ENCODE measurements around the gene KLK7.

The KLK7 gene

DNA sequence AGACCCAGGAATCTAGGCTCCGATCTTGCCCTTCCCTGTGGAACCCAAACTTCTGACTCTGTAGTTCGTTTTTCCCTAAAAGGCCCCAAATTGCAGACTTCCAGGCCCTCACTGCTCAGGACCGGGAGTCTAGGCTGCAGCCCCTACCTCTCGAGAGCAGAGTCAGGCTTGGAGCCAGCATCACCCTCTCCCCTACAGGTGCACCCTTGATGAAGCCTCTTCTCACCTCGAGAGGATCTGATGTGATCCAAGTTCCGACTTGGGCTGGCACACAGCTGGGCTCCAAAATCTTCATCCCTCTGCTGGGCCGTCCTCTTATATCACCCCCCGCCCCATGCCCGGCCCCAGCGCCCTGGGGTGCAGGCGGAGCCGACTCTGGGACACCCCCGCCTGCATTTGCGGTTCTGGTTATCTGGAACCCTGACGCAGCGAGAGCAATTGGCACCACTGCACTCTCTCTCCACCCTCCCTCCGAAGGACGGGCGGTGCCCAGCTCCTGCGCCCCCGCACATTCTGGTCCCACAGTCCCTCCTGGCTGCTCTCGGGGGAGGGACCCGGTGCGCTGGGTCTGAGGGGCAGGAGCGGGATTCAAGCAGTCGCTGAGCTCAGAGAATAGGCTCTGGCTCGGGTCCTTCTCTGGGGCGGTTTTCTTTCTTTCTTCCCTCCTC, at the start of gene KLK7:
Gene KLK7, minus strand, starts transcription at position 293 of the 668 bp plus-strand sequence. CDS start 1,518 bp downstream, outside the sequence.
- no peak for DNase-seq

- no peak for DNase-seq
Measured at GRCh38 chr19:51031880-51032225, 48.1 kb upstream of the KLK7 start.

GRCh38 chr19:51031220-51031879, 47.6 kb upstream of the KLK7 start:
- DNase-seq, result no peak

- DNase-seq, result no peak
Measured at GRCh38 chr19:51030631-51031030, 46.9 kb upstream of the KLK7 start.

DNA sequence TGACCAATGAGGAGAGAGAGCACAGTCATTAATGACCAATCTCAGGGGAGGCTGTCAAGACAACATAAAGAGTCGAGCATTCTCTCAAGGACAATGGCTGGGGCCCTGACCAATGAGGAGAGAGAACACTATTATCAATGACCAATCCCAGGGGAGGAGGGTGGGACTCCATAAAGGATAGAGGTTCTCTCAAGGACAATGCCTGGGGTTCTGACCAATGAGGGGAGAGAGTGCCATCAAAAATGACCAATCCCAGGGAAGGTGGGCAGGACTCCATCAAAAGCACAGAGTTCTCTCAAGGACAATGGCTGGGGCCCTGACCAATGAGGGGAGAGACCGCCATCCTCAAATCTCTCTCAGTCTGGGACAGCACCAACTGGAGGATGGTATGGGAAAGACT, 46.0 kb upstream of the KLK7 start:
- DNase-seq, result no peak

- DNase-seq, result no peak
Measured at GRCh38 chr19:51027873-51028272, 44.2 kb upstream of the KLK7 start.

DNA sequence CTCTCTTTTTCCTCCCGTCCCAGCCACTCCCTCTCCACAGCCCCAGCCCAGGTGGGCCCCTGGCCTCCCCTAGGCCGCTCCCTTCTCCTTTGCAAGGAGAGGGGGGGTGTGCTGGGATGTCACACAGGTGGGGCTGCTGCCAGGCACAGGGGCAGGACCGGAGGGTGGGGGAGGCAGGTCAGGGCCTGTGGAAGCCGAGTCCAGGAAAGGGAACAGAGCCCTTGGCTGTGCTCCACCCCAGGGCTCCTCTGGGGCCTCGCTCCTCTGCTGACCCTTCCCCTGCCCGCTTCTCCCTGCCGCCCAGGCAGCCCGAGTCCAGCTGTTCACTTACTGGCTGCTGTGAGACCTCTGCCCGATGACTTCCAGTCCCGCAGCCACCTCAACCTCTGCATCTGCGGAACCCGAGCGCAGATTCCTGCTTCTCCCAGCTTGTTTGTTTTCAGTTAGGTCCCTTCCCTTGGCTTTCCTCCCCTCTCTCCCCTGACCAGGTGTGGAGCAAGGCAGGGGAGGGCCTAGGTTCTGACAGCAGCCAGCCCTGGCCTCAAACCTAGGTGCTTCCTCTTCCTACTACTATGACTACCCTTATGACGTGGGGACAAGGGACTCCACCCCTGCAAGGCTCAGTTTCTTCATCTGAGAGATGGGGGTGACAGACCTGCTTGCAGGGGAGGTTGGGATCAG, 43.5 kb upstream of the KLK7 start:
- DNase-seq, result no peak

DNA sequence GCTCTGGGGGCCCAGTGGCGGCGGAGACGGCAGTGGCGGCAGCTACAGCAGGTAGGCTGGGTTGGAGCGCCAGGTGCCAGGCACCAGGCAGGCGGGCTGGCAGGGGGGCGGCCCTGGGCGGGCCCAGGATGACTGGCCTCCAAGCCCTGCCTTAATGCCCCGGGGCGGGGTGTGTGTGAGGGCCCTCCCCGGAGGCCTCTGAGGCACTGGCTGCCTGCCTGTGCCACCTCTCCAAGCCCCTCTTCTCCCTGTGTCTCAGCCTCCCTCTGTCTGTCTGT, 42.8 kb upstream of the KLK7 start, which contains the start of gene KLK11:
Gene KLK11, minus strand, starts transcription at position 63 of the 278 bp plus-strand sequence. CDS start 985 bp downstream, outside the sequence.
- no peak for DNase-seq

DNA sequence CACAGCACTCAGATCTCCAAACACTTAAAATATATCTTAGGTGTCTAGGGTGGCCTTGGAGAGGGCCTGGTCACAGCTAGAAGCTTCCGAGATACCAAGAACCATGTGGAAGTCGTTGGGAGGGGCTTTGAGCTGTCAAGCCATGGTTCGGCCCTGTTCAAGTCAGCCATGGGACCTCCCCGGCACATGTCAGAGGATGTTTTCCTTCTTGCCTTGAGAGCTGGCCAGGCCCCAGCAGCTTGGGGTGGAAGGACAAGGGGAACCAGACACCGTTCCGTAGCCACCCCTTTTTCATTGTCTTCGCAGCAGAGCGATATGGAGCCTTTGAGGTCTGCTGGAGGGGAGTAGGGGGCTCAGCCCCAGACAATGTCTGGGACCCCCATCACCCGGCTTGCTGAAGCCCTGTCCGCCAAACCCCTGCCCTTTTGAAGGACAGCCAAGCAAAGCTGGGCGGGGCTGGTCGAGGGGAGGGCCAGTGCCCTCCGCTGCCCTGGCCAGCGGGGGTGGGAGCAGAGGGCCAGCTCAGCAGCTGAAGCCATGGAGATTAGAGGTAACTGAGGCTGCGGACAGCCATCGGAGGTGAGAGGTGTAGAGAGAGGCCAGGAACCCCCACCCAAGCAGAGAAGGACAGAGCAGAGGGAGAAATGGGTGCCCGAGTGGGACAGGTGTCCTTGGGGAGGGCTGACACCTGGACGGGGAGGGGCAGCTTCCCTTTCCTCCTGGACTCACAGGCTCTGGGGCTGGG, 42.3 kb upstream of the KLK7 start:
- DNase-seq, result no peak

DNA sequence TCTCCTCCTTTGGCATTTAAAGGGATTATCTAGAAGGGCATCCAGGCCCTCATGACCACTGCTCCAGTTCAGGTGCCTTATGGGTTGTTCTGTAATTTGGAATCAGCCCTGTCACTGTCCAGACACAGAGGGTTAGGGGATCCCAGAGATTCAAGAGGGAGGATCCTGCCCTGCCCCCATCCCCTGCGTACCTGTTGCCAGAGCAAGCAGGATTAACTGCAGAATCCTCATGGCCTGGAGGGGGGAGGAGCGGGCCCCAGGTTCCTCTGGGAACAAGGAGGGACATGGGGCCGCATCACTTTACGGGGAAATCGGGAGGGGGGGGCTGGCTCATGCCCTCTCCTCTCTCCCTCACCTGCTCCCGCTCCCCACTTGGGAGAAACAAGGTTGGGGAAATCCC, 41.7 kb upstream of the KLK7 start:
- DNase-seq, result no peak

GRCh38 chr19:51024924-51025323, 41.2 kb upstream of the KLK7 start:
- no peak for DNase-seq

DNA sequence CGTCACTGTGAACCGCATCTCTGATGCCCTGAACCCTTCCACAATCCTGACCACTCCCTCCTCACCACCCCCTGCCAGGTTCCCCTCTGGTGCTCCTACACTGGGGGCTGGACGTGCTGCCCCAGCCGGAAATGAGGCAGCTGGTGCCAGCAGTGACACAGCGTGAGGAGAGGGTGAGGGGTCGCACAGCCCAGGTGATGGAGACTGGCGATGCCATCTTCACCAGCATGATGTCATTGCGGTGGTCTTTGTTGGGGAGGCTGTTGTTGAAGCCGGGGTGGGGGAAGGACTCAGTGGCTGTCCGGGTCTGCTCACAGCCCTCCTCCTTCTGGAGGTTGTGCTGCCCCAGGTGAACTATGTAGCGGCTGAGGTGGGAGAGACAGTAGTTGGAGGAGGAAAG, 40.2 kb upstream of the KLK7 start:
- DNase-seq, result no peak

DNA sequence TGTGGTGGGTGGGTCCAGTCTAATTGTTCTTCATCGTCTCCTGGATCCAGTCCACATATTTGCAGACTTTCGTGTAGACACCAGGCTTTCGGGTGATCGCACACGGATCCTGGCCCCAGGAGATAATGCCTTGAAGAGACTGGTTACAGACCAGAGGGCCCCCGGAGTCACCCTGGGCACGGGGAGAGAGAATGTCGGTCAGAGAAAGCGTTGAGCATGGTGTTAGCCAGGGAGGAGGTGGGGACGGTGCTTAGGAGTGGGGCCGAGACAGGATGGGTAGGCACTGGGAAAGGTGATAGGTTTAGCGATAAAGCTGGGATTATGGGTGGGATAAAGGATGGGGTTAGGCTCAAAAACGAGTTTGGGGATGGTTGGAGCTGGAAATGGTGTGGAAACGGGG, 38.8 kb upstream of the KLK7 start:
- DNase-seq, result no peak

- DNase-seq, result no peak
Measured at GRCh38 chr19:51020988-51021651, 37.4 kb upstream of the KLK7 start.

GRCh38 chr19:51019544-51019925, 35.8 kb upstream of the KLK7 start, which contains the start of gene KLK10:
TSS of gene KLK10 (minus strand) at chr19:51019709. CDS start at chr19:51019130, 579 bp downstream.
- DNase-seq, result no peak

- DNase-seq, result no peak
Measured at GRCh38 chr19:51018745-51019543, 35.2 kb upstream of the KLK7 start.

DNA sequence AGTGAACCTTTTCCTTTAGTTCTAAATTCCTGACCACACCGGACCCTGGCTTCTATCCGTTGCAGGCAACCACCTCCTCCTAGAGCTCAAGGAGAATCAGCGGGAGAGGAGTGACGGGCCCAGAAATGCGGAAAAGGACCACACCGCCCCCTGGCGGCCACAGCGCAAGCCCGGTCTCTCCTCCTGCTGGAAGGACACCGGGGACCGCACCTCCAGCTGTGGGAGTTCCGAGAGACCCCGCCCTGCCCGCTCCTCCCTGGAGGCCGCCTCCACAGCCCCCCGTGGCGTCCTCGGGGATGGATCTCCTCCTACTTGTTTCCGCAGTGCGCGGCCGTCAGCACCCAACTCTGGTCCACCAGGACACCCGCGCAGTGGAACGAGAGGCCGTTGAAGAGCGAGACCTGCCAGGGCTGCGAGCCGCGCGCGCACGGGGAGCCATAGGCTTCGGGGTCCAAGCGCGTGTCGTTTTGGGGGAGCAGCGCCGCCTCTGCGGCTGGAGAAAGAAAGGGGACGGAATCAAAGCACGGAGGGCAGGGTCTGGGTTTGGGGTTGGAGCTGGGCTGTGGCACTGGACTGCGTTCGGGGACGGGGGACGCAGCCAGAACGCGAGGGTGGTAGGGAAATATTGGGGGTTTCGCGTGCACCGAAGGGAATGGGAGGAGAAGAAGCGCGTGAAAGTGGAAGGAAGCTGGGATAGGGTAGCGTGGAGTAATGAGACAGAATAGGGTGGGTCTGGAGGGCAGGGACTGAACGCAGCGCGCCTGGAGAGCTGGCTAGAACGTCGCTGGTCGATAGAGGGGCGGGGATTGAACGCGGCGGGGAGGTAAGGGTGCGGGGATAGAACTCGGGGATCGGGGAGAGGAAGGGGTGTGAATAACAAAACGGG, 33.3 kb upstream of the KLK7 start:
- DNase-seq, result peak in 3 of 4 experiments; percentile 8 to 19 (median 14)

- DNase-seq, result no peak
Measured at GRCh38 chr19:51015691-51016267, 32.1 kb upstream of the KLK7 start.

DNA sequence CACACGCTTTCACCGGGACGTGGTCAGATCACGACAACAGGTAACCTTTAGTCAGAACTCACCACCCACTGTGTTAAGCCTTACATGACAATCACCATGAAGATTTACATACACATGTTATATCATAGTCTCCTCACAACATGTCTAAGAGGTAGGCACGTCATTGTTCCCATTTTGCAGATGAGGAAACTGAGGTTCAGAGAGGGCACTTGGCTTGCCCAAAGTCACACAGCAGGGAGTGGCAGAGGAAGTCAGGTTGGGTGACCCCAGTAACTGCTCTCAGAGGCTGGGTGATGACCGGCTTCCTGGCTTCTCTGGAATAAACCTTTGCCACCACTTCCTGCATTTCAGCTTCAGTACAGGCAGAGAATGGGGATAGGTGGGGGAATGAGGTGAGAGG, 30.5 kb upstream of the KLK7 start:
- DNase-seq, result no peak

DNA sequence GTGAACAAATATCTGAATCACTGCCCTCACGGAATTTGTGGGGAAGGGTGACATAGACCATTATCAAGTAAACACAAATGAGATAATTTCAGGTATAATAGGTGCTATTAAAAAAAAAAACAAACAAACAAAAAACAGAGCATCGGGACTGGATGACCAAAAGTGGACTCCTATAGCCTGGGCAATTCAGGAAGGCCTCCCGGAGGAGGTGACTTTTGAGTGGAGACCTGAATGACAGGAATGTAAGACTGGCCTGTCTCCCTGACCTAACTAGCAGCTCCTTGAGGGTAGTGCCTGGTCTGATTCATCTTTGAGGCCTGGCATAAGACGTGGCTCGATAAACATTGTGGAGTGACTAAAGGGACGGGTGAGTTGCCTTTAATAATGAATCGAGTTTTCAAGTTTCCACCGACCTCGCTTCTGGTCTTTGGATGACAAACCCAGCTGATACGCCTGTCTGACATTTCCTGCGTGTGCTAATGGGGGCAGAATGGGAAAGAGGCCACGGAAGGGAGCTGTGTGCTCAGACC, 29.0 kb upstream of the KLK7 start:
- no peak for DNase-seq

Measured in activated naive CD4-positive, alpha-beta T cell (primary cell).